HEK293 (cell line): Measurements from ENCODE around the gene ARHGAP45.

ENCODE experiments used
- CTCF ChIA-PET: fragments of 350-600 bp; formaldehyde crosslinking; extraction: SDS; loops from one replicate; lab custom pipeline; 2021; ENCODE audit warnings: antibody characterized with exemption; lab: Yijun Ruan, JAX
- POLR2A ChIA-PET: fragments of 300-600 bp; formaldehyde crosslinking; extraction: SDS; loops from one replicate; lab custom pipeline; 2020; ENCODE audit warnings: antibody characterized with exemption, inconsistent platforms; lab: Yijun Ruan, JAX
- H3K27ac ChIP-seq: fragments of 200-500 bp; sonication (Bioruptor generic); 2 replicates; pipeline ENCODE4 v1.5.1; 2014; ENCODE audit warnings: low read depth, low read length, control low read depth, inconsistent platforms; ENCODE audit errors: extremely low read depth
- H3K36me3 ChIP-seq, 2 experiments: fragments of 200-500 bp in 1 of 2; sonication (Bioruptor generic) in 1 of 2; 1 replicate in 1 of 2; 2 replicates in 1 of 2; pipeline ENCODE4 v1.5.1; 2014 to 2017; ENCODE audit warnings: inconsistent platforms in 2 of 2, low read length in 2 of 2; ENCODE audit not compliant: control insufficient read depth in 2 of 2, insufficient read depth in 1 of 2
- H3K4me1 ChIP-seq: fragments of 200-500 bp; sonication (Bioruptor generic); 2 replicates; pipeline ENCODE4 v1.5.1; 2014; ENCODE audit warnings: mild to moderate bottlenecking, low read length, inconsistent platforms; ENCODE audit not compliant: control insufficient read depth, insufficient read depth
- H3K4me3 ChIP-seq: 2 replicates; pipeline ENCODE4 v1.5.1; 2011; ENCODE audit warnings: low read depth, mild to moderate bottlenecking, control low read depth, low read length, moderate library complexity
- H3K9me3 ChIP-seq: fragments of 200-500 bp; sonication (Bioruptor generic); 2 replicates; pipeline ENCODE4 v1.5.1; 2014; ENCODE audit warnings: low read depth, low read length, inconsistent platforms; ENCODE audit not compliant: control insufficient read depth, insufficient read depth
- EGR2 ChIP-seq: fragments of 450-650 bp; formaldehyde crosslinking; IDR thresholded peaks from 2 replicates; pipeline ENCODE4 v1.5.1; 2016; ENCODE audit warnings: low read depth, missing biosample characterization, missing genetic modification characterization
- GLIS2 ChIP-seq: fragments of 450-650 bp; formaldehyde crosslinking; IDR thresholded peaks from 2 replicates; pipeline ENCODE4 v1.5.1; 2016; ENCODE audit warnings: missing biosample characterization, missing genetic modification characterization
- KLF7 ChIP-seq: fragments of 450-650 bp; formaldehyde crosslinking; IDR thresholded peaks from 2 replicates; pipeline ENCODE4 v1.5.1; 2016; ENCODE audit warnings: missing biosample characterization, missing genetic modification characterization, borderline replicate concordance
- PRDM1 ChIP-seq: fragments of 450-650 bp; formaldehyde crosslinking; IDR thresholded peaks from 2 replicates; pipeline ENCODE4; 2016; ENCODE audit warnings: missing biosample characterization, missing genetic modification characterization
- PRDM6 ChIP-seq: fragments of 450-650 bp; formaldehyde crosslinking; IDR thresholded peaks from 2 replicates; pipeline ENCODE4 v1.5.1; 2017; ENCODE audit warnings: missing biosample characterization, missing genetic modification characterization
- SCRT2 ChIP-seq: fragments of 450-650 bp; formaldehyde crosslinking; IDR thresholded peaks from 2 replicates; pipeline ENCODE4 v1.5.1; 2016; ENCODE audit warnings: missing biosample characterization, missing genetic modification characterization
- SP7 ChIP-seq: fragments of 450-650 bp; formaldehyde crosslinking; IDR thresholded peaks from 2 replicates; pipeline ENCODE4 v1.5.1; 2016; ENCODE audit warnings: missing biosample characterization, missing genetic modification characterization
- TRIM28 ChIP-seq: IDR thresholded peaks from 2 replicates; pipeline ENCODE4 v1.6.1; 2011; ENCODE audit warnings: low read length, control low read depth, borderline replicate concordance
- WT1 ChIP-seq: fragments of 450-650 bp; formaldehyde crosslinking; IDR thresholded peaks from 2 replicates; pipeline ENCODE4 v1.5.1; 2016; ENCODE audit warnings: missing biosample characterization, missing genetic modification characterization
- ZBTB17 ChIP-seq: fragments of 450-650 bp; formaldehyde crosslinking; IDR thresholded peaks from 2 replicates; pipeline ENCODE4 v1.5.1; 2016; ENCODE audit warnings: missing biosample characterization, missing genetic modification characterization
- ZFHX2 ChIP-seq: fragments of 450-650 bp; formaldehyde crosslinking; conservative IDR thresholded peaks from 2 replicates; pipeline ENCODE4 v1.5.1; 2016; ENCODE audit warnings: missing biosample characterization, missing genetic modification characterization
- ZIC2 ChIP-seq: fragments of 450-650 bp; formaldehyde crosslinking; IDR thresholded peaks from 2 replicates; pipeline ENCODE4 v1.5.1; 2016; ENCODE audit warnings: missing biosample characterization, missing genetic modification characterization
- ZNF138 ChIP-seq: fragments of 450-650 bp; formaldehyde crosslinking; IDR thresholded peaks from 2 replicates; pipeline ENCODE4 v1.5.1; 2016; ENCODE audit warnings: missing biosample characterization, missing genetic modification characterization, borderline replicate concordance
- ZNF146 ChIP-seq: fragments of 450-650 bp; formaldehyde crosslinking; IDR thresholded peaks from 2 replicates; pipeline ENCODE4 v1.5.1; 2016; ENCODE audit warnings: missing biosample characterization, missing genetic modification characterization
- ZNF19 ChIP-seq: fragments of 450-650 bp; formaldehyde crosslinking; IDR thresholded peaks from 2 replicates; pipeline ENCODE4; 2016; ENCODE audit warnings: missing biosample characterization, missing genetic modification characterization, low read depth
- ZNF274 ChIP-seq, 2 experiments: fragments of 200-500 bp in 1 of 2; fragments of 450-650 bp in 1 of 2; sonication (Bioruptor generic) in 1 of 2; formaldehyde crosslinking in 1 of 2; IDR thresholded peaks; 2 replicates each; pipeline versions ENCODE4 v1.5.1 to v1.6.1; 2014 to 2016; ENCODE audit warnings: borderline replicate concordance in 1 of 2, inconsistent platforms in 1 of 2, low read length in 1 of 2, missing biosample characterization in 1 of 2, missing genetic modification characterization in 1 of 2
- ZNF398 ChIP-seq: fragments of 450-650 bp; formaldehyde crosslinking; IDR thresholded peaks from 2 replicates; pipeline ENCODE4 v1.5.1; 2017; ENCODE audit warnings: missing biosample characterization, missing genetic modification characterization
- ZNF416 ChIP-seq: fragments of 450-650 bp; formaldehyde crosslinking; IDR thresholded peaks from 2 replicates; pipeline ENCODE4 v1.5.1; 2016; ENCODE audit warnings: missing biosample characterization, missing genetic modification characterization
- ZNF549 ChIP-seq: fragments of 450-650 bp; IDR thresholded peaks from 2 replicates; pipeline ENCODE4 v1.5.1; 2018; ENCODE audit warnings: missing biosample characterization, missing genetic modification characterization, mild to moderate bottlenecking, inconsistent platforms, moderate library complexity
- ZNF585B ChIP-seq: fragments of 450-650 bp; formaldehyde crosslinking; IDR thresholded peaks from 2 replicates; pipeline ENCODE4 v1.5.1; 2016; ENCODE audit warnings: missing biosample characterization, missing genetic modification characterization
- ZNF600 ChIP-seq: fragments of 450-650 bp; formaldehyde crosslinking; IDR thresholded peaks from 2 replicates; pipeline ENCODE4 v1.5.1; 2016; ENCODE audit warnings: missing biosample characterization, missing genetic modification characterization
- ZNF629 ChIP-seq: fragments of 450-650 bp; formaldehyde crosslinking; IDR thresholded peaks from 2 replicates; pipeline ENCODE4 v1.5.1; 2017; ENCODE audit warnings: missing biosample characterization, missing genetic modification characterization
- ZNF670 ChIP-seq: fragments of 450-650 bp; formaldehyde crosslinking; IDR thresholded peaks from 2 replicates; pipeline ENCODE4 v1.5.1; 2016; ENCODE audit warnings: missing biosample characterization, missing genetic modification characterization, low read depth
- ZXDB ChIP-seq: fragments of 450-650 bp; formaldehyde crosslinking; IDR thresholded peaks from 2 replicates; pipeline ENCODE4 v1.5.1; 2016; ENCODE audit warnings: missing biosample characterization, missing genetic modification characterization

ARHGAP45 gene

GRCh38 chr19:1080360-1081161 is 13.6 kb downstream of the ARHGAP45 start:
- TF ChIP-seq ZNF549 (tag by site-specific recombination), result no peak
- TF ChIP-seq ZXDB (tag by site-specific recombination), result no peak
- no peak for TF ChIP-seq ZNF416
- TF ChIP-seq ZNF600 (tag by site-specific recombination), result peak; percentile 36; the same call in 1 of the 2 replicates
- no peak for TF ChIP-seq ZNF398 (tag by site-specific recombination)
- Histone ChIP-seq H3K4me3 (no peak overlapping the region), H3K36me3 (peaks cover 0 to 5% of the 10 kb centered on the region in 2 experiments; a peak in 1 of 3 replicates), H3K27ac (no peak overlapping the region), H3K4me1 (no peaks in the 10 kb centered on the region), H3K9me3 (no peaks in the 10 kb centered on the region)
- CTCF ChIA-PET, result interaction anchor here (0.5 to 0.6 kb wide), 2 partner anchors 22 to 1244 kb away, joined by 3 read pairs; no protein-coding TSS in a partner anchor
- POLR2A ChIA-PET, result interaction anchor here (0.7 to 1.9 kb wide), 3 partner anchors 8 to 23 kb away, joined by 3 to 5 read pairs (median 3); partner anchors contain the start of gene GPX4

- no peak overlapping the region for H3K4me3 ChIP-seq
- H3K27ac ChIP-seq, result no peak overlapping the region
- TF ChIP-seq GLIS2 (tag by site-specific recombination) (peak; percentile 31; the same call in 1 of the 2 replicates), ZFHX2 (tag by site-specific recombination) (peak; percentile 52), ZNF19 (tag by site-specific recombination) (no peak), EGR2 (peak; percentile 42; the same call in 1 of the 2 replicates), ZNF670 (no peak)
- ChIA-PET CTCF (interaction anchor here (0.5 to 0.6 kb wide), 3 partner anchors 17 to 1243 kb away, joined by 3 to 5 read pairs (median 3); no protein-coding TSS in a partner anchor), POLR2A (interaction anchor here (0.9 to 1.9 kb wide), 5 partner anchors 9 to 187 kb away, joined by 3 to 7 read pairs (median 5); partner anchors contain the start of genes CIRBP and GPX4)
- H3K36me3 ChIP-seq, result peaks cover 0 to 10% of the 10 kb centered on the region in 2 experiments; a peak in 1 of 3 replicates
- no peaks in the 10 kb centered on the region for H3K4me1 ChIP-seq
- no peaks in the 10 kb centered on the region for H3K9me3 ChIP-seq
These were observed 14.6 kb downstream of the ARHGAP45 start for GRCh38 chr19:1081301-1082164.

- ChIA-PET POLR2A (interaction anchor here (0.9 to 2.9 kb wide), 6 partner anchors 12 to 187 kb away, joined by 3 to 16 read pairs (median 4); partner anchors contain the start of genes CIRBP and GPX4), CTCF (interaction anchor here (0.5 to 0.6 kb wide), 3 partner anchors 18 to 291 kb away, joined by 3 to 5 read pairs (median 4); no protein-coding TSS in a partner anchor)
- no peaks in the 10 kb centered on the region for H3K9me3 ChIP-seq
- no peak overlapping the region for H3K27ac ChIP-seq
- H3K36me3 ChIP-seq, result peaks cover 0 to 10% of the 10 kb centered on the region in 2 experiments; a peak in 1 of 3 replicates
- no peaks in the 10 kb centered on the region for H3K4me1 ChIP-seq
- H3K4me3 ChIP-seq, result no peak overlapping the region
- no peak for TF ChIP-seq PRDM1
- no peak for TF ChIP-seq ZBTB17 (tag by site-specific recombination)
- TF ChIP-seq TRIM28, result no peak
- TF ChIP-seq KLF7, result peak; percentile 96
- no peak for TF ChIP-seq ZNF549 (tag by site-specific recombination)
- TF ChIP-seq ZIC2 (tag by site-specific recombination), result peak; percentile 41
- TF ChIP-seq PRDM6 (tag by site-specific recombination), result no peak
- TF ChIP-seq ZNF138, result no peak
- no peak for TF ChIP-seq ZNF629 (tag by site-specific recombination)
- TF ChIP-seq ZNF146 (tag by site-specific recombination), result no peak
- no peak for TF ChIP-seq SCRT2 (tag by site-specific recombination)
- TF ChIP-seq ZNF585B (tag by site-specific recombination), result no peak
- TF ChIP-seq WT1 (tag by site-specific recombination), result peak; percentile 70
- peak; percentile 50; the same call in 1 of the 2 replicates for TF ChIP-seq SP7 (tag by site-specific recombination)
- TF ChIP-seq ZNF274 (IDR thresholded peaks at IDR 0.05; ENCODE audit: low read length), result no peak
- TF ChIP-seq ZNF274 (tag by site-specific recombination; IDR thresholded peaks at IDR 0.05; ENCODE audit: borderline replicate concordance), result no peak
These were observed 15.4 kb downstream of the ARHGAP45 start for GRCh38 chr19:1082165-1082927.
